H1 (cell line): Measurements from ENCODE around the gene LTO1. TPM values are rescaled to one million over a fixed set of nuclear protein-coding genes. Genes with fewer than 3 reads are reported as not detected.

ENCODE experiments used
- ATF2 ChIP-seq: IDR thresholded peaks from 2 replicates; pipeline ENCODE4 v1.6.1; 2012; ENCODE audit warnings: low read length, inconsistent platforms
- JUN ChIP-seq: IDR thresholded peaks from 2 replicates; pipeline ENCODE4 v1.6.1; 2011; ENCODE audit warnings: low read depth, mild to moderate bottlenecking, improper control_type of control experiment, low read length
- NANOG ChIP-seq: IDR thresholded peaks from 2 replicates; pipeline ENCODE4 v1.6.1; 2011; ENCODE audit warnings: low read length, low read depth, mild to moderate bottlenecking, inconsistent platforms; ENCODE audit not compliant: insufficient read depth, poor library complexity, severe bottlenecking
- RXRA ChIP-seq: IDR thresholded peaks from 2 replicates; pipeline ENCODE4 v1.6.1; 2011; ENCODE audit warnings: low read depth, mild to moderate bottlenecking, low read length, moderate library complexity; ENCODE audit not compliant: insufficient read depth
- SAP30 ChIP-seq: fragments of 300-600 bp; sonication (generic); IDR thresholded peaks from 2 replicates; pipeline ENCODE4 v1.7.1; 2012; ENCODE audit warnings: low read length, moderate library complexity, mild to moderate bottlenecking, inconsistent platforms; ENCODE audit not compliant: insufficient read depth, insufficient replicate concordance
- polyA plus RNA-seq, 7 experiments: library from polyadenylated mRNA; depleted of rRNA in 3 of 7; stranded (reverse) in 5 of 7; unstranded in 2 of 7; fragments of >200 nt in 5 of 7; fragments of 200-250 nt in 2 of 7; gene quantifications; 1 replicate in 5 of 7; 2 replicates in 1 of 7; 4 replicates in 1 of 7; pipeline versions ENCODE4 v1.2.1 to v1.2.3, GENCODE V29; 2011 to 2013; ENCODE audit warnings: missing spikeins in 2 of 7, mixed read lengths in 2 of 7
- total RNA-seq: library from RNA; stranded (reverse); fragmentation: NEBNext Ultra II Directional; extraction: Animal tissue kit (Norgen Biotek cat#: 25700); gene quantifications from 2 replicates; pipeline ENCODE4 v1.2.1, GENCODE V29; 2021

The LTO1 gene
- total and polyA plus RNA-seq, 2 of the 8 experiments (the other 6 are each of a cell fraction or from before 2014, with no cell fraction given), result 15.4 to 21.3 TPM

GRCh38 chr11:69620683-69621290 lies 54.4 kb downstream of the LTO1 start (continued):
- TF ChIP-seq SAP30 (no peak), RXRA (no peak), ATF2 (no peak), JUN (no peak), NANOG (no peak)
